Measurements from ENCODE around the gene BTBD8. TPM values are rescaled to one million over a fixed set of nuclear protein-coding genes. Genes with fewer than 3 reads are reported as not detected.

Gene BTBD8
- total and polyA plus RNA-seq, 2 of the 4 experiments (the other 2 are of a cell fraction) = 0.94 to 2.0 TPM

- no peak overlapping the region for H2BK15ac ChIP-seq (ENCODE audit: low read depth, low read length)
- dilution Hi-C loops (cut with HindIII; ENCODE audit: low sequenced_read_pairs, unreplicated experiment) = no loop called here
- H2AK9ac ChIP-seq (replicated peaks; ENCODE audit: low read depth, low read length, poor library complexity) = no peak overlapping the region
- no peaks in the 10 kb centered on the region for H3K9me1 ChIP-seq (ENCODE audit: insufficient read depth, low read length)
- H3K9me3 ChIP-seq (ENCODE audit: control insufficient read depth, insufficient read depth, low read length) = no peaks in the 10 kb centered on the region
- H2BK120ac ChIP-seq (ENCODE audit: low read depth, low read length) = no peak overlapping the region
- H3K79me1 ChIP-seq (ENCODE audit: low read depth in 1 of 2, low read length in 2 of 2) = no peaks in the 10 kb centered on the region
- in situ Hi-C loops (cut with MboI; ENCODE audit: low sequenced_read_pairs) = no loop called here
- no peak overlapping the region for H2AFZ ChIP-seq (replicated peaks; ENCODE audit: low read length, poor library complexity)
- no peak overlapping the region for H4K5ac ChIP-seq (ENCODE audit: low read depth, low read length)
- no peak overlapping the region for H3K4me3 ChIP-seq (ENCODE audit: insufficient read depth, low read depth, low read length)
- H2BK5ac ChIP-seq (ENCODE audit: low read depth, low read length, poor library complexity, severe bottlenecking) = no peak overlapping the region
- no peak overlapping the region for H3K9ac ChIP-seq (ENCODE audit: low read depth, low read length)
- H3K56ac ChIP-seq (ENCODE audit: extremely low read depth, insufficient read depth, low read length) = no peak overlapping the region
- H2AK5ac ChIP-seq (ENCODE audit: low read depth, low read length) = no peak overlapping the region
- no CpG with 5 or more reads among the region's 3 CpGs for WGBS, 2 experiments (ENCODE audit: extremely low coverage in 2 of 2, insufficient read length in 1 of 2)
- no peaks in the 10 kb centered on the region for H4K20me1 ChIP-seq (ENCODE audit: insufficient read depth, low read length)
- H3K23ac ChIP-seq (ENCODE audit: low read depth, low read length) = no peak overlapping the region
- DNase-seq = no peak
- H3K27ac ChIP-seq (ENCODE audit: insufficient read depth, low read length) = no peak overlapping the region
- BruUV-seq (replicated peaks) = no TSS peak
- no peak overlapping the region for H4K8ac ChIP-seq (ENCODE audit: low read depth in 2 of 2, low read length in 2 of 2)
- H3K4me2 ChIP-seq (ENCODE audit: low read depth, low read length) = no peak overlapping the region
- H3K18ac ChIP-seq (ENCODE audit: low read depth, low read length) = no peak overlapping the region
- H4K91ac ChIP-seq (ENCODE audit: insufficient read depth, low read depth, low read length) = no peak overlapping the region
- ATAC-seq (ENCODE audit: low read depth) = no peak
- H3K4me1 ChIP-seq (ENCODE audit: control insufficient read depth, insufficient read depth, low read length) = peaks cover 4% of the 10 kb centered on the region
- no peak overlapping the region for H3K14ac ChIP-seq (replicated peaks; ENCODE audit: low read depth, low read length)
- no peaks in the 10 kb centered on the region for H3K27me3 ChIP-seq (ENCODE audit: control insufficient read depth, insufficient read depth, low read length)
- no peak for TF ChIP-seq MAZ (IDR thresholded peaks at IDR 0.05; ENCODE audit: borderline replicate concordance, low read depth, low read length)
- TF ChIP-seq SMC3 (IDR thresholded peaks at IDR 0.05; ENCODE audit: low read depth, low read length) = no peak
- no peak for TF ChIP-seq USF2 (IDR thresholded peaks at IDR 0.05; ENCODE audit: low read depth, low read length)
- no peak for TF ChIP-seq MAFK (IDR thresholded peaks at IDR 0.05; ENCODE audit: low read depth, low read length)
- no peak for TF ChIP-seq CHD1 (IDR thresholded peaks at IDR 0.05; ENCODE audit: low read depth, low read length)
- no peak for TF ChIP-seq RFX5 (IDR thresholded peaks at IDR 0.05; ENCODE audit: low read depth, low read length)
- TF ChIP-seq CEBPB (IDR thresholded peaks at IDR 0.05; ENCODE audit: low read depth, low read length) = no peak
- TF ChIP-seq CTCF (conservative IDR thresholded peaks at IDR 0.05; ENCODE audit: low read depth, low read length) = no peak
- no peak for TF ChIP-seq RCOR1 (IDR thresholded peaks at IDR 0.05; ENCODE audit: insufficient replicate concordance, low read length)
- intact Hi-C loops (cut with micrococcal nuclease) = no loop called here
- H2BK20ac ChIP-seq (ENCODE audit: low read depth, low read length) = no peak overlapping the region
- no peak overlapping the region for H3K4ac ChIP-seq (ENCODE audit: low read depth, low read length)
- CTCF ChIA-PET = no interaction called here
- no peaks in the 10 kb centered on the region for H3K36me3 ChIP-seq (ENCODE audit: control insufficient read depth, insufficient read depth, low read length)
- POLR2A ChIA-PET (ENCODE audit: unreplicated experiment) = no interaction called here
These were observed 43.7 kb downstream of the BTBD8 start for GRCh38 chr1:92123868-92124267.

Data from IMR-90 (cell line).